C4-2B (cell line): ENCODE results near the gene GMDS.

ENCODE experiments used
- H3K27ac ChIP-seq: fragments of 450-650 bp; 2 replicates; pipeline ENCODE4 v1.5.1; 2017
- ZFX ChIP-seq: fragments of 450-650 bp; IDR thresholded peaks from 2 replicates; pipeline ENCODE4 v1.6.1; 2017
- TF ChIP-seq, protein P1 (sequence below): fragments of 450-650 bp; conservative IDR thresholded peaks from 2 replicates; pipeline ENCODE4 v1.5.1; 2017; ENCODE audit warnings: mild to moderate bottlenecking

Gene GMDS

DNA sequence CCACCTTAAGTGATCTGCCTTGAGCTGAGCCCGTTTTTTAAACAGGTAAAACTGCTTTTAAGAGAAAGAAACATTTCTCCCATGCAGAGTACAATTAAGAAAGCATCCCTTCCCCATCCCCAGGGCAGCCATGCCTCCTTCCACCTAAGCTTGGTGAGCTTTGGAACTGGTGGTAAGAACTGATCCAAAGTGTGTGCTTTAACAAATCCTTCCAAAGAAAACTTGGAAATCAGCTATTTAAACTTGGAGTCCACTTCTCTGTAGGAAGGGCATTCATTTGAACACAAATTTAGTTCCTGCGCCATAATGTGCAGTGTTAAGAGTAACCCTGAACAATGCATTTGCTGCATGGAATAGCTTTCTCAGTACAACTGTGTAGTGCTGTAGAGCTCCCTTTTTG is 17.0 kb downstream of the GMDS start:
- H3K27ac ChIP-seq: peak overlapping the region; percentile 34; the same call in 1 of the 2 replicates
- no peak for TF ChIP-seq ZFX
- TF ChIP-seq, protein P1, sequence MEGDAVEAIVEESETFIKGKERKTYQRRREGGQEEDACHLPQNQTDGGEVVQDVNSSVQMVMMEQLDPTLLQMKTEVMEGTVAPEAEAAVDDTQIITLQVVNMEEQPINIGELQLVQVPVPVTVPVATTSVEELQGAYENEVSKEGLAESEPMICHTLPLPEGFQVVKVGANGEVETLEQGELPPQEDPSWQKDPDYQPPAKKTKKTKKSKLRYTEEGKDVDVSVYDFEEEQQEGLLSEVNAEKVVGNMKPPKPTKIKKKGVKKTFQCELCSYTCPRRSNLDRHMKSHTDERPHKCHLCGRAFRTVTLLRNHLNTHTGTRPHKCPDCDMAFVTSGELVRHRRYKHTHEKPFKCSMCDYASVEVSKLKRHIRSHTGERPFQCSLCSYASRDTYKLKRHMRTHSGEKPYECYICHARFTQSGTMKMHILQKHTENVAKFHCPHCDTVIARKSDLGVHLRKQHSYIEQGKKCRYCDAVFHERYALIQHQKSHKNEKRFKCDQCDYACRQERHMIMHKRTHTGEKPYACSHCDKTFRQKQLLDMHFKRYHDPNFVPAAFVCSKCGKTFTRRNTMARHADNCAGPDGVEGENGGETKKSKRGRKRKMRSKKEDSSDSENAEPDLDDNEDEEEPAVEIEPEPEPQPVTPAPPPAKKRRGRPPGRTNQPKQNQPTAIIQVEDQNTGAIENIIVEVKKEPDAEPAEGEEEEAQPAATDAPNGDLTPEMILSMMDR: no peak

DNA sequence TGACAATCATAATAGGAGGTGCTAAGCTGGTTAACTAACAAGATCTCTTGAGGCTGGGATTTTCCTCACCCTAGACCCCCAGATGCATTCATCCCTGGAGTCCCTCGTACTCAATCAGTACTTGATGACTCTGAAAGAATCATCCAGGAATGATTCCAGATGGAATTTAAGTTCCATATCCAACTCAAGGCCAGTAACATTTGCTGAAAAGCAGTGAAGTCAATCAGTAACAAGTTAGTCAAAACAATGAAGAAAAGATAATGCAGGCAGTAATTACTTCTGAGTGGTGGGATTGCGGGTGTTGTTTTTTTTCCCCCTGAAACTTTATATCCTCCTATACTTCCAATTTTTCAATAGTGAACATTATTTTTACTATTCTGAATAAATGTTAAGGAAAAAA is 18.6 kb downstream of the GMDS start:
- H3K27ac ChIP-seq: no peak overlapping the region
- TF ChIP-seq, protein P1: no peak
- TF ChIP-seq ZFX: no peak

DNA sequence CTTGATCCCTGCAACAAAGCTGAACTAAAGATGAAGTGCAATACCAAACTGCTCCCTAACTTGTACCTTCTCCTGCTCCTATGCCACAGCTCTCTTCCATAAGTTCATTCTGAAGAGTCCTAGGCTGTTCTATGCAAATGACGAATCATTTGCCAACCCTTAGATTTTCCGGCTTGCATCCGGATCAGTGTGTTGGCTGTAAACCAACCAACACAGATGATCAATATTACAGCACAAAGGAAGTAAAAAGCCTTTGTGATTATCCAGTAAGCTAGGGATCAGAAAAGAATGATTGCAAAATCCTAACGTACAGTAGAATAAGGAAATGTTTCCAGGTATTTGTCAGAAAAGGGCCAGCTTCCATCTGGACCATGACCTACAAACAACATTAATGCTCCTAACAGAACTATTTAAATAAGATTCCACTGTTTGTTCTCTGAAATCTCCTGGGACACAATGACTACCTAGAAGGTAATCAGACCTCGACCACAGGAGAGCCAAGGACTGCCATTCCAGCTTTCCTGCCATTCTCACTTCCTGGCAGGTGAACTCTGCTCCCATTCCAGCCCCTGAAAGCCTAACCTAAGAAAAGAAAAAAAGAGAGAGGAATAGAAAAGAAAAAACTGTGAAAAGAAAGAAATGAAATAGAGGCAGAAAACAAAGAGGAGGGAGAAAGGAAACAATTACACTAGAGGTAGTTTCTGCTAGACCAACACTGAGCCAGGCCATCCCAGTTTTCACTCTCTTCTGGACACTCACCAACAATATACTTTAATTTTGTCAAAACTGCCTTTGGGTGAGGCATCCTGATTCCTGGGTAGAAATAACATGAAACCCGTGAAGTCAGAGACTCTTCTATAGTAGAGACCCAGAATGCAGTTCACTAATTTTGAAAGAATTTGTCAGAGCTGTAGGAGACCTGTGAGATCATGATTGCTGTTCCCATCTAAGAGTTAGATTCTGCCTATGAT is 19.7 kb downstream of the GMDS start:
- TF ChIP-seq, protein P1: no peak
- TF ChIP-seq ZFX: no peak

DNA sequence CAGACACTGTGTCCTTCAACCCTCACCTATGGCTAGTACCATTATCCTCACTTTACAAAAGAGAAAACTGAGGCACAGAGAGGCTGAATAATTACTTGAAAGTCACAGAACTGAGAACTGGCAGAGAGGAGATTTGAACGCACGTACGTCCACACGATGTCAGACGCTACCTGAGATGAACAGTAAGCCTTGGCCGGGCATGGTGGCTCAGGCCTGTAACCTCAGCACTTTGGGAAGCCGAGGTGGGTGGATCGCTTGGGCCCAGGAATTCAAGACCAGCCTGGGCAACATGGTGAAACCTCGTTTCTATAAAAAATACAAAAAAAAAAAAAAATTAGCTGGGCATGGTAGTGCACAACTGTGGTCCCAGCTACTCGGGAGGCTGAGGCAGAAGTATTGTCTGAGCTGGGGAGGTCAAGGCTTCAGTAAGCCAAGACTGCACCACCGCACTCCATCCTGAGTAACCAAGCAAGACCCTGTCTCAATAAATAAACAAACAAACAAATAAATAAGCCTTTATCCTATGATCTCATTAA is 20.5 kb downstream of the GMDS start:
- TF ChIP-seq, protein P1: no peak
- no peak for TF ChIP-seq ZFX
- peak overlapping the region; percentile 91 for H3K27ac ChIP-seq

More for the DNA sequence above, 19.7 kb downstream of the GMDS start:
- H3K27ac ChIP-seq: peak overlapping the region; percentile 91

DNA sequence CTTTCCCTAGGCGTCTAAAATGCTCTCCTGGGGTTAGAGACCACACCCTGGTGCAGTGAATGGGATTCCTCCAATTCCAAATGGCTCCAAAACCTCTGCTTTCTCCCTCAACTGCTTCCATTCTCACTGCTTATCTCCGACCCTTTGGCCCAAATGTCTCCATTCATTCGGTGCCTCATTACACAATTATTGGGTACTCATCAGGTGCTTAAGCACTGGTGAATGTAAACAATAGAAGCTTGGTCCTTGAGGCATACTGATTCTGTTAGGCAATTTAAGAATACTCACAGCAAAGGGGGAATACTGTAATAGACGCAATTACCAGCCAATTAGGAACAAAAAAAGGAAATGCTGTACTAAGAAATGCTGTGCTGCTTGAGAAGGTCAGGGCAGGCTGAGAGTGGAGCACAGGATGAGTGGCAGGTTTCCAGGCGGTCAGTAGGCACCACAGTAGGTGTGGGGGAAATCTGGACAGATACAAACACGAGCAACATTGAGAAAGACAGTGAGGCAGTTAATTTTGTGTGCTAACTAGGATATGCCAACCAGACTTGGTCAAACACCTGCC is 23.0 kb downstream of the GMDS start:
- peak overlapping the region; percentile 24; the same call in 1 of the 2 replicates for H3K27ac ChIP-seq
- no peak for TF ChIP-seq ZFX
- TF ChIP-seq, protein P1: no peak

DNA sequence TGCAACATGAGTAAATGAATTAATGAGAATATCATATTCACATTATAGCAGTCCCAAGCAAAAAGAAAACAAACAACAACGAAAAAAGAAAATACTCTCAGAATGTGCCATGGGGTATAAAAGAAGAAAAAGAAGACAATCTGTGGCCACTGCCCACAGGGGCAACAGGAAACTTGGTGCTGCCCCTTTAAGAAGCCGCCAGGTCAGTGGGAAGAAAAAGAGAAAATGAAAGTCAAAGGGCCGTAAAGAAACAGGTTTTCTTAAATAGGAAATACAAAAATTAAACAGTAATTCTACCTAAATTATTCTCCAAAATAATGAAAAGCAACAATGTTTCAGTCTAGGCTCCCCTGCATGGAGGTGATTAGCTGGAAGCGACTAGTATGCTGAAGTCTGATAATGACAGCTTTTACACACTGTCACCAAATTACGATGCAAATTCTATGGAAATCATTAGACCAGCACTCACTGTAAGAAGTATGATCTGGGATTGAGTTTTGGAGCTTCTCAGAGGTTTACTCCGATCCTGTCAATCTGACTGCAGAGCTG is 23.6 kb downstream of the GMDS start:
- TF ChIP-seq, protein P1: no peak
- TF ChIP-seq ZFX: no peak
- H3K27ac ChIP-seq: peak overlapping the region; percentile 24; the same call in 1 of the 2 replicates
